HG02571 (cell line): Measurements from ENCODE around the gene L2HGDH.
A peak's percentile ranks its signal among the peaks of the same experiment; 100 is the strongest.

Experiments
- ATAC-seq: cut with Tn5 transposase; IDR thresholded peaks from one replicate; pipeline ENCODE4 v1.9.1; 2021; ENCODE audit warnings: mild to moderate bottlenecking, moderate library complexity; ENCODE audit not compliant: unreplicated experiment

Gene L2HGDH

DNA sequence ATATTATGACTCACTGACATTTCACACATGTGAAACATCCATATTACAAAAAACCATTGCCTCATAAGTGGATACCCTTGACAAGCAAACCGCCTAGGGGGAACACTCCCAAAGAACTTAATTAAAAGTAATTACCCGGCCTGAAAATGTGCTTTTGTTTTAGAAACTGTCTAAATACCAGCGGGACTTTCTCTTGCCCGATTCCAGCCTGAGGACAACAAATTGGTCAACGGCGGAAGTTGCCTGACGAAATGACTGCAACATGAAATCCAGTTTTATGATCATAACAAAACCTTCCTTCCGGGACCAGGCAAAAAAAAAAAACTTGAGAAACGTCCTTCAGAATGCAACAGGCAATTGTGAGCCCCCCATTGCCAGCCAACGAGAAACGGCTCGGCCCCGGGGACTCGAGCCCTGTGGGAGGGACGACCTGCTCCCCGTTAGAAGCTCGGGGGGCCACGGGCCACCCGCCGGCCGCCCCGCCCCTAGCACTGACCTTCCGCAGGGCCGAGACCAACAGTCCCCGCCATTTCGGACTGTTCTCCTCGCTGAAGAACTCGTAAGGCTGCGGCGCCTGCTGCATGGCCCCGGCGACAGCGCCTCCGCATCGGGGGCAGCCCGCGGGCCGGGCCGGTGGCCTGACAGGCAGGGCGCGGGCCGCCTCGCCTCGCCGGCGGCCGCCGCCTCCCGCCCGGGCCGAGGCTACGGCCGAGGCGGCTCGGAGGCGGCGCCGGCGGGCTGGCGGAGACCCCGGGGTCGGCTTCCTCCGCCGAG, 81.1 kb downstream of the L2HGDH start:
- ATAC-seq = peak; percentile 34

DNA sequence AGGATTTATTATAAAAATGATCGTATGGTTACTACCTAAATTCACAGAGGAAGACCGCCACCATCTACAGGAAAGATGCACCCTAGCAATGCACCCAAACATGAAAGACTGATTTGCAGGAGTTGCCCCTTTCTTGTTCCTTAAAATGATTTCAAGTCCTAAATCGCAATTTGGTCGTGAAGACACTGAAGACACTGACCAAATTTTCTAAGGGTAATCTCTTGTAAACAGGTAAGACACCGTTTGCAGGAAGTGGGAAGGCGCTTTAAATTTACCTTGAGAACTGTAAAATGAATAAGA, 81.7 kb downstream of the L2HGDH start:
- no peak for ATAC-seq

DNA sequence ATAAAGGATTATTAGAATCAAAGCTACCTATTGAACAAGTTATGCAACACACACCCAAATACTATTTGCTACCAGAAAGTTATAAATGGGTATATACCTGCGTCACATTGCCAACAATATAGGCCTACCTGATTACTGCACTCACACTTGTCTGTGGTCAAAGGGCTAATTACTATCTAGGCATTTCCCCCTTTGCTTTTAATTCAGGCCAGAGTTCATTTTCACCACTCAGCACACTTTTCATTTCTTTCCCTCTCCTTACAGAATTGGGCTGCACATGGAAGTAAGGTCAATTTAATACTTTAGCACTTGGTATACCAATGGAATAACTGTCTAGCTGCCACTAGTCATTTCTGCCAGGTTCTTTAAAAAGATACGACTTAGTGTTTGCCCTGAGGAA, 82.3 kb downstream of the L2HGDH start:
- no peak for ATAC-seq

DNA sequence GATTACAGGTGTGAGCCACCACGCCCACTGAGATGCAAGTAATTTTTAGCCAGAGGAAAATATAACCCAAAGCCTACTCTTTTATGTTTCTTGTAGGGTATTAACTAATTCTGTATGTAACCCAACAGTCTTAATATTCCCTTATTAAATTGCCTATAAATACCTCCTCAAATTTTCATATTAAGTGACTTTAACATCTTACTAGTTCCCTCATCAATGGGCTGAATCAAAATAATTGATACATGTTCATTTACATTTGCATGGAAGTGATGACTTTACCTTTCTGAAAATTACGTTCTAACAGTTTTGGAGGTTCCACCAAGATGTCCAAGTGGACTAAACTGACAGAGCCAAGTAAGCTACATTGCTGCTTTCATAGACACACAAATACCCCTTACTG, 83.7 kb downstream of the L2HGDH start:
- ATAC-seq = no peak

DNA sequence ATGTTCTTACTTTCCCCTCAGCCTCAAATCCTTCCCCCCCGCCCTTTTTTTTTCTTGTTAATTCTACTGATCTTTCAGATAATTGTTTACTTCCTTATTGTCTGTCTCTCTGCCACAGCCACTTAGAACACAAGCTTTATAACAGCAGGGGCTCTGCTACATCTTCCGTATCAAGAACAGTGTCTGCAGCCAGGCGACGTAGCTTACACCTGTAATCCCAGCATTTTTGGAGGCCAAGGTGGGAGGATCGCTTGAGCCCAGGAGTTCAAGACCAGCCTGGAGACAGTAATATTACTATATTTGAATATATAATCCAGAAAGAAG, 86.1 kb downstream of the L2HGDH start:
- ATAC-seq = no peak

DNA sequence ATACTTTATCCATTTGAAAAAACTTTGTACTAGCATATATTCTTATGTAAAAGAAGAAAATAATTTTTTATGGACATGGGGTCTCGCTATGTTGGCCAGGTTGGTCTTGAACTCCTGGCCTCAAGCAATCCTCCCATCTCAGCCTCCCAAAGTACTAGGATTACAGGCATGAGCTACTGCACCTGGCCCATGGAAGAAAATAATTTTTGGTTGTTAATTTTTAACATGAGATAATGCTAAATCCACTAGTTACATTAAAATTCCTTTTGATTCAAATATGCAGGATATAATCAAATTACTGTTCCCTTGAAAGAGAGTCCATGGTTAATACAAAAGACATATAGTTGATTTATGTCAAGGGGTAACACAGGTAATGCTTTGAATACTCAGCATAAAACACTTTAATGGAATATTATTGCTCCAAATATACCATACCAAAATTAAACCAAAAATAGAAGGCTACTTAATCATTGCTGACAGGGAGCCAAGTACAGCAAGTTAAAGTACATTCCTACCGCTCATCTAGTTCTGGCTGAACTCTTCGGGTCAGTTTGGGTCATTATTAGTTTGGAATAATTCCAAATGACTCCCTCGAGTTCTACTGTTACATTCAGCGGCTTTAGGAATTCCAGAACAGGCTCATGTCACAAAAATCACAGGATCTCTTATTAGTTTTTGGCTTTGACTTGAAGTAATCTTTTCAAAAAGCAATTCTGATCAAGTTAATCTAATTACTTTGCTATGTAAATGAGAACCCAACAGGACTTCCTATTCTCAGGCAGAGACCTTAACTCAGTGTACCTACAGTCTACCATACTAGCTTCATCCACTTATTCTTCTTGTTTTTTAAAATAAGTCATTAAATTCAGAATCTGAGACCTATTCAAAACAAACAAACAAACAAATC, 86.7 kb downstream of the L2HGDH start:
- ATAC-seq = no peak

DNA sequence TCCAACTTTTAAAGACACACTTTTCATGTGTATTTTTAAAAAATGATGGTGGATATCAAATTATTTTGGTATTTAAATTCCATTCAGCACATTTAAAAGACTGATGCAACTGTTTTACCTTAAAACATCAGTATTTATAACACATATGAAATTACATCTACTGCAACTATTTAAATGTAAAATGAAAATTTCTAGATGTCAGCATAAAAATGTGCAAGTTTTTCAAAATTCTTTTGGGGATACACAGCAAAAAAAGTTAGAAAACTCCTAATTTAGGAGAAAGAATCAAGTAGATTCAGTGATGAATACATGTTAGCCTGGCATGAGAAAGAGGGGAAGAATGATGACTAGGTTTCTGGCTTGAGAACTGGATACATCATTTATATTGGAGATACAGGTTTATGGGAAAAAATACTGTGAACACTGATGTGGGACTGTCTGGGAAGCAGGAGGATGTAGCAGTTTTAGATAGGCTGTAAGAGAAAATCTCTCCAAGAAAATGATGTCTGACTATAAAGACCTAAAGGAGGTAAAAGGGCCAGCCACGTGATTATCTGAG, 89.9 kb downstream of the L2HGDH start:
- no peak for ATAC-seq

DNA sequence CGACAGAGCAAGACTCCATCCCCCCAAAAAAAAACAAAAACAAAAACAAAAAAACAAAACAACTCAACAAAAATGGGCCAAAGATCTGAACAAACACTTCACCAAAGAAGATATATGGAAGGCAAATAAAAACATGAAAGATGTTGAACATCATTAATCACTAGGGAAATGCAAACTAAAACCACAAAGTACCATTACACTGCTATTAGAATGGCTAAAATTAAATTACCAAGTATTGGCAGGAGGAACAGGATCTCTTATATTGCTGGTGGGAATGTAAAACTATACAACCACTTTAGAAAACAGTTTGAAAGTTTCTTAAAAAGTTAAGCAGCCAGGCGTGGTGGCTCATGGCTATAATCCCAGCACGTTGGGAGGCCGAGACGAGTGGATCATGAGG, 93.5 kb downstream of the L2HGDH start:
- no peak for ATAC-seq

DNA sequence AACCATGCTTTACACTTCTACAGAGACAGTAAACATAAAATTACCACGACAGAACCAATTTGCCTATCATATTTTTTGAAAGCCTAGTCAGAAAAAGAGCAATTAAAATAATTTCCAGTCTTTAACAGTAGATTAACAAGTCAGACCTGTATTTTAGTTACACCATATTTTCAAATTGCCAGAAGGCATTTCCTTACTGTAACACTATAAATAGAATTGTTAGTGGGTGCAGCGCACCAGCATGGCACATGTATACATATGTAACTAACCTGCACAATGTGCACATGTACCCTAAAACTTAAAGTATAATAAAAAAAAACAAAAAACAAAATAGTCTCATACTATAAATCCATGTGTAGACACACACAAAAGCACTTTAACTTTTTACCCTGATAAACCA, 96.6 kb downstream of the L2HGDH start:
- no peak for ATAC-seq

DNA sequence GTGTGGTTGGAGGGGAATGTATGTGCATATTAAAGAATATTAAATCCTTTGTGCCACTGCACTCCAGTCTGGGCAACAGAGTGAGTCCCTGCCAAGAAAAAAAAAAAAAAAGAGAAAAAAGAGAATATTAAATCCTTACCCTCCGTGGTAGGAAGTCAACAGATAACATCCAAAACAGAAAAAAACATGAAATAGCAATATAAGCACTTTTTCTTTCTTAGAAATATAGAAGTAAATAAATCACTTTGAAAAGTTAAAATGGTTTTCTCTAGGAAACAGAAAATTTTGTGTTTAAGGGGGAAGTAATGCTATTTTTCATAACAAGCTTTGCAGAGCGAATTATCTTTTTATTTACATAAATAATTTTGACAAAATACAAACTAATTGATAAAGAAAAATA, 98.2 kb downstream of the L2HGDH start:
- ATAC-seq = no peak

DNA sequence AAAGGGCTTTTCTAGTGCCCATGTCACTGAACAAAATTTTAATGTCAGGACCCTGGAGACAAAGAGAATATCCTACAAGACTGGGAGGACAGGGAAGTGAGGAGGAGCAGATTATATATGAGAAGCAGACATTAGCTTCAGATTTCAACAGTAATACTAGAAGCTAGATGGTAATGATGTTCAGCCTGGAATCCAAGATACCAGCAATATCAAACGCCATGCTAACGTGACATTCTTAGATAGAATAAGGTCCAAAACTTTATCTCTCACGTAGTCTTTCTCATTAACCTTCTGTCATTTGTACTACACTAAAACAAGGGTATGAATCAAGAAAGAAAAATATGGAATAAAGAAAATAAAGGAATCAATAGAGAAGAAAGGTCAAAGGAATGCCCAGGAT, 99.3 kb downstream of the L2HGDH start:
- no peak for ATAC-seq

DNA sequence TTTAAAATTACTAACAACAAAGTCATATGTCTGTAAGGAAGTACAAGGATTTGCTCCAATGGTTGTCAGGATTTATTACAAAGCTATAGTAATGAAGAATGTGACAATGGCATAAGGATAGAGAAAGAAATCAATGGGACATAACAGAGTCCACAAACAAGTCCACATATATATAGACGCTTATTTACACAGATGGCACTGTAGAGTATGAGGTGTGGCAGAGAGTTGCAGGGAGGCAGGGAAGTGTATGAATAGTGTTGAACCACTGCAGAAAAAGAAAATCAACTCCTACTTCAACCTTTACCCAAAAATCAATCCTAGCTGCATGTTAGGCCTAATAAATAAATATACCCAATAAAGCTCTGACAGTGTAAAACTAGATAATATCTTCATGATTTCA, 102.0 kb downstream of the L2HGDH start:
- ATAC-seq = no peak

DNA sequence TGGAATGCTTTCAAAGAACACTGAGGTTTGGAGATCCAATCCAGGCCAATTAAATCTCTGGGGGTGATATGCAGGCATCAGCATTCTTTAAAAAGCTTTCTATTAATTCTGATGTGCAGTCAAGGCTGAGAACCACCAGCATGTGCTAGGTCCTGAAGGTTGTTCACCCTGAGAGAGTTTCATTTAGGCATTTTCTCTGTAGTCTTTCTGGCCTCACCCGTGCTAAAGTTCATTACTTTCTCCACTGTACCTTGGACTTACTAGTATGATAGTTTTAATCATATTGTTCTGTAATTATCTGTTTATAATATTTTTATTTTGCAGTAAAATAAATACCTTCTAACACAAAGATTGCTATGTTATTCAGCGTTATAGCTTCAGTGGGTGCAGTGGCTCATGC, 113.5 kb downstream of the L2HGDH start:
- ATAC-seq = no peak

DNA sequence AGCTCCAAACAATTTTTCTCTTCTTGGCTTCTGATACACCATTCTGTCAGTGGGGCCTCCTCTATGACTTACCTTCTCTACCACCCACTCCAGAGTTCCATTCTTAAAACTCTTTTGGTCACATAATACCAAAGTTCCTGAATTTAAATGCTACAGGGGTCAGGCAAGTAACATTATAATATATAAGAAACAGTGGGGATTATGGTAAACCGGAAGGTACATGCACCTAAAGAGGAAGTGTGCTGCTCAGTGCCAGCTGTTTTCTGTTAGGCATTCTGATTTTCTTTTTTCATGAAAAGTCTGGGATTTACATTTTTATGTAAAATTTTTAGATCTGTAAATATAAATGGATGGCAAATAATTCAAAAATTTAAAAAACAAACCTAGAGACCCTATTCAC, 120.5 kb downstream of the L2HGDH start:
- no peak for ATAC-seq
